Natural killer cell (primary cell): ENCODE data around the gene ZFYVE26. TPM values are rescaled to one million over a fixed set of nuclear protein-coding genes. Genes with fewer than 3 reads are reported as not detected.
"Not testable (repeated sequence)": the region's sequence is repeated elsewhere in the genome, so short reads cannot be mapped to it uniquely, and the experiment has no call there.

Source experiments
- ATAC-seq, 3 donors: fragments of 150-1000 bp in 2 of 3; fragments of 200-7000 bp in 1 of 3; cut with Tn5 transposase; 1 replicate in 1 of 3; 2 replicates in 2 of 3; pipeline ENCODE4 v1.10.0; 2021; ENCODE audit warnings: mild to moderate bottlenecking in 2 of 3, moderate library complexity in 2 of 3
- DNase-seq, 2 donors: peaks; one replicate each; pipeline versions ENCODE4 v3.0.0 to v3.0.0-alpha.2; 2013 to 2021; ENCODE audit warnings: mixed read lengths in 1 of 2
- H3K27ac ChIP-seq: one replicate; pipeline ENCODE4 v1.5.1; 2013; ENCODE audit warnings: mild to moderate bottlenecking, low read length
- H3K27me3 ChIP-seq: one replicate; pipeline ENCODE4 v1.6.1; 2013; ENCODE audit warnings: low read length; ENCODE audit not compliant: control insufficient read depth, insufficient read depth
- H3K36me3 ChIP-seq: one replicate; pipeline ENCODE4 v1.6.1; 2013; ENCODE audit warnings: low read length; ENCODE audit not compliant: control insufficient read depth, insufficient read depth
- H3K4me1 ChIP-seq: one replicate; pipeline ENCODE4 v1.6.1; 2013; ENCODE audit warnings: low read length; ENCODE audit not compliant: control insufficient read depth, insufficient read depth
- H3K4me3 ChIP-seq: one replicate; pipeline ENCODE4 v1.5.1; 2013; ENCODE audit warnings: low read length
- H3K9me3 ChIP-seq: one replicate; pipeline ENCODE4 v1.6.1; 2013; ENCODE audit warnings: low read length; ENCODE audit not compliant: control insufficient read depth, insufficient read depth
- H3K27ac Mint-ChIP-seq, 2 donors: one replicate each; pipeline ENCODE4 v1.8.0; 2022; ENCODE audit warnings: mild to moderate bottlenecking in 2 of 2, mixed read lengths in 2 of 2, moderate library complexity in 1 of 2
- H3K27me3 Mint-ChIP-seq, 2 donors: one replicate each; pipeline ENCODE4 v1.8.0; 2022; ENCODE audit warnings: low read depth in 2 of 2, mixed read lengths in 2 of 2
- H3K36me3 Mint-ChIP-seq: one replicate; pipeline ENCODE4 v1.8.0; 2022; ENCODE audit warnings: mixed read lengths
- H3K4me1 Mint-ChIP-seq, 2 donors: one replicate each; pipeline ENCODE4 v1.8.0; 2022; ENCODE audit warnings: mixed read lengths in 2 of 2
- H3K4me3 Mint-ChIP-seq: one replicate; pipeline ENCODE4 v1.8.0; 2022; ENCODE audit warnings: mild to moderate bottlenecking, moderate library complexity, mixed read lengths
- H3K9me3 Mint-ChIP-seq, 2 donors: one replicate each; pipeline ENCODE4 v1.8.0; 2022; ENCODE audit warnings: mixed read lengths in 2 of 2
- CTCF ChIP-seq: fragments of 200-600 bp; IDR thresholded peaks from one replicate; pipeline ENCODE4 v1.8.0; 2022; ENCODE audit warnings: antibody characterized with exemption
- WGBS: methylation state at CpG from one replicate; pipeline ENCODE4 v1.1.7; 2013; ENCODE audit warnings: missing lambda C conversion rate; ENCODE audit not compliant: insufficient coverage; 5-methylcytosine and 5-hydroxymethylcytosine counted together
- intact Hi-C: fragments of 100-400 bp; cut with micrococcal nuclease; formaldehyde crosslinking; loops from one replicate; pipeline ENCODE4 v1.14.2; 2022
- total RNA-seq, 4 donors: library from RNA; stranded (reverse); fragments of 120-200 nt in 1 of 4; gene quantifications; one replicate each; pipeline versions ENCODE4 v1.2.3 to v1.2.4, GENCODE V29; 2013 to 2022

The ZFYVE26 gene
- total RNA-seq, 3 donors from 2014 or later (not counting 1 experiment from before 2014, with no cell fraction given): 31.0 to 45.9 (median 35.5) TPM

DNA sequence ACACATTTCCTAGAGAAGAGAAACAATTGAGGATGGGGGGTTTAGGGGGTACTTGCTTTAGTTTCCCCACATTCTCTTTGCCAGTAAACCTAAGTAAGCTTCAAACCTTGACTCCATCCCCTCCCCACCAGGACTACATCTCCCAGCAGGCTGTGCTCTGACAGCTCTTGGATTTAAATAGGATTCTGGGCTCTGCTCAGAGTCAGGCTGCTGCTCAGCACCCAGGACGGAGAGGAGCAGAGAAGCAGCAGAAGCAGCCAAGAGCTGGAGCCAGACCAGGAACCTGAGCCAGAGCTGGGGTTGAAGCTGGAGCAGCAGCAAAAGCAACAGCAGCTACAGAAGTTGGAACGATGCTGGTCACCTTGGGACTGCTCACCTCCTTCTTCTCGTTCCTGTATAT lies 94.1 kb downstream of the ZFYVE26 start:
- no peak for ATAC-seq
- H3K36me3 Mint-ChIP-seq: no peaks in the 10 kb centered on the region
- intact Hi-C loops: no loop called here
- TF ChIP-seq CTCF: no peak
- Histone ChIP-seq H3K27me3 (peaks cover 19% of the 10 kb centered on the region), H3K4me1 (no peaks in the 10 kb centered on the region), H3K27ac (no peak overlapping the region), H3K9me3 (no peaks in the 10 kb centered on the region), H3K36me3 (no peaks in the 10 kb centered on the region), H3K4me3 (no peak overlapping the region)
- 6% methylated on average over 3 of the region's 3 CpGs for WGBS
- peaks cover 29 to 59% of the 10 kb centered on the region in 2 donors for H3K27me3 Mint-ChIP-seq
- no peaks in the 10 kb centered on the region for H3K9me3 Mint-ChIP-seq
- H3K4me1 Mint-ChIP-seq: peaks cover 6 to 12% of the 10 kb centered on the region in 2 donors
- H3K27ac Mint-ChIP-seq: no peak overlapping the region
- no peak overlapping the region for H3K4me3 Mint-ChIP-seq
- no peak for DNase-seq

- Histone ChIP-seq H3K4me1 (no peaks in the 10 kb centered on the region), H3K27ac (no peak overlapping the region), H3K27me3 (peaks cover 19% of the 10 kb centered on the region), H3K9me3 (no peaks in the 10 kb centered on the region), H3K36me3 (no peaks in the 10 kb centered on the region), H3K4me3 (no peak overlapping the region)
- Mint-ChIP-seq H3K27ac (no peak overlapping the region), H3K4me3 (no peak overlapping the region), H3K9me3 (no peaks in the 10 kb centered on the region), H3K36me3 (no peaks in the 10 kb centered on the region), H3K27me3 (peaks cover 29 to 61% of the 10 kb centered on the region in 2 donors), H3K4me1 (peaks cover 6 to 12% of the 10 kb centered on the region in 2 donors)
- ATAC-seq (no peak), DNase-seq (no peak)
- 63% methylated on average over 4 of the region's 5 CpGs for whole genome bisulfite sequencing
- no peak for TF ChIP-seq CTCF
- intact Hi-C loops: no loop called here
Measured at GRCh38 chr14:67721875-67722274, 94.5 kb downstream of the ZFYVE26 start.

DNA sequence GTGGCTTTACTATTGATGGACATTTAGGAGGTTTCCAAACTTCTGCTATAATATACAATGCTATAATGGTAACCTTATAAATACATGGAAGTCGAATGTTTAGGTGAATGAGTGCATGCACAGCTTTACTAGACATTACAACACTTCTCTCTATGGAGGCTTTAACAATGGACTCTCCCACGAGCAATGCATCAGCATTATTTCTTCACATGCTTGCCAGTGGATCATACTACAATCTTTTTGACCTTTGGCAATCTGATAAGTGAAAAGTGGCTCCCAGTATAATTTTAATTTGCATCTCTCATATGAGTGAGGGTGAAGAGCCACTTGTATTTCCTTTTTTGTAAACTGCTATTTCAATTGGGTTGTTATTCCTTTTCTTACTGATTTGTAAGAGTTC lies 96.5 kb downstream of the ZFYVE26 start:
- TF ChIP-seq CTCF: no peak
- peaks cover 19% of the 10 kb centered on the region for H3K27me3 ChIP-seq
- no peaks in the 10 kb centered on the region for H3K36me3 Mint-ChIP-seq
- H3K4me3 Mint-ChIP-seq: no peak overlapping the region
- no peak overlapping the region for H3K27ac ChIP-seq
- WGBS: 88% methylated on average over 1 of the region's 2 CpGs
- H3K9me3 ChIP-seq: no peaks in the 10 kb centered on the region
- intact Hi-C loops: no loop called here
- peaks cover 6 to 12% of the 10 kb centered on the region in 2 donors for H3K4me1 Mint-ChIP-seq
- no peaks in the 10 kb centered on the region for H3K9me3 Mint-ChIP-seq
- no peaks in the 10 kb centered on the region for H3K36me3 ChIP-seq
- DNase-seq (no peak), ATAC-seq (no peak)
- H3K27me3 Mint-ChIP-seq: peaks cover 24 to 55% of the 10 kb centered on the region in 2 donors
- H3K4me3 ChIP-seq: no peak overlapping the region
- H3K27ac Mint-ChIP-seq: no peak overlapping the region
- H3K4me1 ChIP-seq: no peaks in the 10 kb centered on the region

- H3K4me3 ChIP-seq, H3K36me3 ChIP-seq, intact Hi-C loops, DNase-seq, H3K4me1 ChIP-seq, H3K27ac Mint-ChIP-seq, H3K36me3 Mint-ChIP-seq, H3K27ac ChIP-seq, ATAC-seq, H3K9me3 Mint-ChIP-seq, H3K9me3 ChIP-seq, H3K4me3 Mint-ChIP-seq: not testable (repeated sequence)
- Mint-ChIP-seq H3K4me1 (peaks cover 6 to 12% of the 10 kb centered on the region in 2 donors), H3K27me3 (peaks cover 23 to 52% of the 10 kb centered on the region in 2 donors)
- 93% methylated on average over 3 of the region's 3 CpGs for WGBS
- H3K27me3 ChIP-seq: peaks cover 19% of the 10 kb centered on the region
Measured at GRCh38 chr14:67719385-67719784, 97.0 kb downstream of the ZFYVE26 start.
